Suprapubic skin (tissue), 4 donors: Measurements from ENCODE around the gene SLC46A1.

Experiments used
- POLR2A ChIP-seq, 2 donors: fragments of 450-650 bp; IDR thresholded peaks; one replicate each; pipeline ENCODE4 v1.6.1; 2017; ENCODE audit warnings: antibody characterized with exemption in 2 of 2, mild to moderate bottlenecking in 2 of 2, moderate library complexity in 2 of 2
- POLR2AphosphoS5 ChIP-seq, 3 donors: sonication (generic); formaldehyde crosslinking; IDR thresholded peaks; one replicate each; pipeline ENCODE4 v1.6.1; 2017; ENCODE audit warnings: antibody characterized with exemption in 3 of 3
- TF ChIP-seq, protein P1 (sequence below), 2 donors: fragments of 200-600 bp in 1 of 2; fragments of 450-650 bp in 1 of 2; sonication (generic) in 1 of 2; IDR thresholded peaks; one replicate each; pipeline ENCODE4 v1.5.1; 2016 to 2019; ENCODE audit warnings: antibody characterized with exemption in 2 of 2, mild to moderate bottlenecking in 1 of 2, moderate library complexity in 1 of 2

DNA sequence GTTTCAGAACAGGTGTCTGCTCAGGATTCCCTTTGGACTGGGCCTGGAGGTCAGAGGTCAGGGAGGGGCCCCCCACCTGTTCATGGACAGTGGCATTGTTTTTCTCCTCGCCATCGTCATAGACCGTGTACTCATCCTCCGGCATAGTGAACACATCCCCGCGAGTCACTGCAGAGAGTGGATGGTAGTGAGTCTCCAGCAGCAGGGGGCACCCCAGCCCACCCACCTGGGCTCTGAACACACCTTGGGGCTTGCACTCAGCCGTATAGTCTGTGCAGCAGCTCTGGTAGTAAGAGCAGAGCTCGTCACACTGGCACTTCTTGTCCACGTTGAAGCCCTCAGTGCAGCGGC, 36.4 kb downstream of the SLC46A1 start:
- TF ChIP-seq POLR2AphosphoS5 (IDR thresholded peaks at IDR 0.05) (no peak), POLR2A (IDR thresholded peaks at IDR 0.05) (no peak)
- TF ChIP-seq, protein P1, sequence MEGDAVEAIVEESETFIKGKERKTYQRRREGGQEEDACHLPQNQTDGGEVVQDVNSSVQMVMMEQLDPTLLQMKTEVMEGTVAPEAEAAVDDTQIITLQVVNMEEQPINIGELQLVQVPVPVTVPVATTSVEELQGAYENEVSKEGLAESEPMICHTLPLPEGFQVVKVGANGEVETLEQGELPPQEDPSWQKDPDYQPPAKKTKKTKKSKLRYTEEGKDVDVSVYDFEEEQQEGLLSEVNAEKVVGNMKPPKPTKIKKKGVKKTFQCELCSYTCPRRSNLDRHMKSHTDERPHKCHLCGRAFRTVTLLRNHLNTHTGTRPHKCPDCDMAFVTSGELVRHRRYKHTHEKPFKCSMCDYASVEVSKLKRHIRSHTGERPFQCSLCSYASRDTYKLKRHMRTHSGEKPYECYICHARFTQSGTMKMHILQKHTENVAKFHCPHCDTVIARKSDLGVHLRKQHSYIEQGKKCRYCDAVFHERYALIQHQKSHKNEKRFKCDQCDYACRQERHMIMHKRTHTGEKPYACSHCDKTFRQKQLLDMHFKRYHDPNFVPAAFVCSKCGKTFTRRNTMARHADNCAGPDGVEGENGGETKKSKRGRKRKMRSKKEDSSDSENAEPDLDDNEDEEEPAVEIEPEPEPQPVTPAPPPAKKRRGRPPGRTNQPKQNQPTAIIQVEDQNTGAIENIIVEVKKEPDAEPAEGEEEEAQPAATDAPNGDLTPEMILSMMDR (IDR thresholded peaks at IDR 0.05) = no peak
